Breast epithelium (tissue), 3 donors: ENCODE measurements around the gene APBA1.

Experiments
- CTCF ChIP-seq, 3 donors: fragments of 450-650 bp; IDR thresholded peaks; one replicate each; pipeline ENCODE4 v1.5.1; 2016 to 2017; ENCODE audit warnings: antibody characterized with exemption in 3 of 3, mild to moderate bottlenecking in 3 of 3, moderate library complexity in 3 of 3
- POLR2A ChIP-seq: fragments of 450-650 bp; IDR thresholded peaks from one replicate; pipeline ENCODE4 v1.6.1; 2016; ENCODE audit warnings: antibody characterized with exemption, mild to moderate bottlenecking, moderate library complexity
- POLR2AphosphoS5 ChIP-seq, 3 donors: sonication (generic); formaldehyde crosslinking; IDR thresholded peaks; one replicate each; pipeline ENCODE4 v1.6.1; 2017; ENCODE audit warnings: antibody characterized with exemption in 3 of 3

- TF ChIP-seq CTCF (IDR thresholded peaks at IDR 0.05) (no peak), POLR2A (no peak), POLR2AphosphoS5 (IDR thresholded peaks at IDR 0.05) (no peak)
Measured at GRCh38 chr9:69445251-69445650, 226.9 kb downstream of the APBA1 start.
